SK-N-SH (cell line): ENCODE results near the gene IFNA5. TPM values are rescaled to one million over a fixed set of nuclear protein-coding genes. Genes with fewer than 3 reads are reported as not detected.

Experiments used
- CTCF ChIA-PET: fragments of 300-600, 350-600 bp; formaldehyde crosslinking; extraction: SDS; loops from one replicate; lab custom pipeline; 2021; lab: Yijun Ruan, JAX
- POLR2A ChIA-PET: fragments of 350-600 bp; sonication (Branson Sonifier 250); formaldehyde crosslinking; extraction: SDS; loops from one replicate; lab custom pipeline; 2020; ENCODE audit warnings: antibody characterized with exemption, inconsistent platforms; lab: Yijun Ruan, JAX
- DNase-seq: peaks from one replicate; pipeline ENCODE4 v3.0.0; 2012
- H2AFZ ChIP-seq: fragments of 200-600 bp; sonication (generic); 2 replicates; pipeline ENCODE4 v1.8.1; 2016; ENCODE audit warnings: antibody characterized with exemption, mild to moderate bottlenecking, low read depth
- H3F3A ChIP-seq: fragments of 200-600 bp; sonication (generic); replicated peaks from 2 replicates; pipeline ENCODE3; 2016; ENCODE audit warnings: antibody characterized with exemption, mild to moderate bottlenecking; ENCODE audit not compliant: insufficient read depth
- H3K27ac ChIP-seq, 2 experiments: fragments of 200-500 bp in 1 of 2; fragments of 200-600 bp in 1 of 2; sonication (Bioruptor generic) in 1 of 2; sonication (generic), shearing (Covaris generic) in 1 of 2; 2 replicates each; pipeline versions ENCODE4 v1.5.1 to v1.6.1; 2014 to 2016; ENCODE audit warnings: low read depth in 2 of 2, inconsistent platforms in 1 of 2, low read length in 1 of 2, mild to moderate bottlenecking in 1 of 2, mixed read lengths in 1 of 2
- H3K27me3 ChIP-seq: fragments of 200-600 bp; sonication (generic), shearing (Covaris generic); 2 replicates; pipeline ENCODE4 v1.6.1; 2016; ENCODE audit warnings: mixed run types; ENCODE audit not compliant: insufficient read depth
- H3K36me3 ChIP-seq, 2 experiments: fragments of 200-500 bp in 1 of 2; fragments of 200-600 bp in 1 of 2; sonication (Bioruptor generic) in 1 of 2; sonication (generic) in 1 of 2; replicated peaks in 1 of 2; 2 replicates each; pipeline versions ENCODE3 to v1.5.1; 2014 to 2016; ENCODE audit warnings: low read length in 1 of 2, mild to moderate bottlenecking in 1 of 2; ENCODE audit not compliant: insufficient read depth in 2 of 2, control insufficient read depth in 1 of 2
- H3K4me1 ChIP-seq, 2 experiments: fragments of 200-500 bp in 1 of 2; fragments of 200-600 bp in 1 of 2; sonication (Bioruptor generic) in 1 of 2; sonication (generic), shearing (Covaris generic) in 1 of 2; 2 replicates each; pipeline versions ENCODE4 v1.5.1 to v1.6.1; 2014 to 2016; ENCODE audit warnings: low read depth in 1 of 2, low read length in 1 of 2, mixed run types in 1 of 2; ENCODE audit not compliant: insufficient read depth in 2 of 2, control insufficient read depth in 1 of 2
- H3K4me2 ChIP-seq: fragments of 200-600 bp; sonication (generic), shearing (Covaris generic); 2 replicates; pipeline ENCODE4 v1.6.1; 2017; ENCODE audit warnings: mixed run types
- H3K4me3 ChIP-seq, 2 experiments: fragments of 200-500 bp in 1 of 2; fragments of 200-600 bp in 1 of 2; sonication (Bioruptor generic) in 1 of 2; sonication (generic), shearing (Covaris generic) in 1 of 2; 2 replicates each; pipeline versions ENCODE4 v1.5.1 to v1.8.1; 2014 to 2016; ENCODE audit warnings: low read depth in 2 of 2, inconsistent platforms in 1 of 2, low read length in 1 of 2, mild to moderate bottlenecking in 1 of 2, mixed read lengths in 1 of 2, moderate library complexity in 1 of 2
- H3K79me2 ChIP-seq: fragments of 200-600 bp; sonication (generic); 2 replicates; pipeline ENCODE4 v1.8.1; 2017; ENCODE audit warnings: mild to moderate bottlenecking; ENCODE audit not compliant: insufficient read depth
- H3K9ac ChIP-seq: fragments of 200-600 bp; sonication (generic); 2 replicates; pipeline ENCODE4 v1.6.1; 2017; ENCODE audit warnings: mixed run types
- H3K9me2 ChIP-seq: fragments of 200-600 bp; sonication (generic); 2 replicates; pipeline ENCODE4 v1.6.1; 2017; ENCODE audit warnings: mixed run types
- H3K9me3 ChIP-seq: fragments of 200-600 bp; sonication (generic); 2 replicates; pipeline ENCODE4 v1.6.1; 2017; ENCODE audit warnings: mixed run types, mild to moderate bottlenecking, moderate library complexity
- H4K20me1 ChIP-seq: fragments of 200-600 bp; sonication (generic); 2 replicates; pipeline ENCODE4 v1.6.1; 2017; ENCODE audit warnings: mild to moderate bottlenecking, mixed run types; ENCODE audit not compliant: insufficient read depth
- CHD2 ChIP-seq: fragments of 150-350 bp; IDR thresholded peaks from 2 replicates; pipeline ENCODE4 v1.6.1; 2018; ENCODE audit warnings: low read length; ENCODE audit not compliant: partially characterized antibody
- FOSL2 ChIP-seq: IDR thresholded peaks from 2 replicates; pipeline ENCODE4 v1.4.0; 2012; ENCODE audit warnings: low read depth, mild to moderate bottlenecking, moderate library complexity, borderline replicate concordance
- FOXJ3 ChIP-seq: sonication (generic); formaldehyde crosslinking; IDR thresholded peaks from 2 replicates; pipeline ENCODE4 v1.5.1; 2020; ENCODE audit warnings: mild to moderate bottlenecking, missing genetic modification reagents
- GABPA ChIP-seq: IDR thresholded peaks from 2 replicates; pipeline ENCODE4 v1.4.0; 2012; ENCODE audit warnings: low read depth, mild to moderate bottlenecking
- JUND ChIP-seq: IDR thresholded peaks from 2 replicates; pipeline ENCODE4 v1.4.0; 2012
- MEF2A ChIP-seq: IDR thresholded peaks from 2 replicates; pipeline ENCODE4 v1.4.0; 2012; ENCODE audit warnings: low read depth, borderline replicate concordance
- NFIC ChIP-seq: IDR thresholded peaks from 2 replicates; pipeline ENCODE4 v1.4.0; 2012; ENCODE audit warnings: borderline replicate concordance
- POLR2AphosphoS5 ChIP-seq: IDR thresholded peaks from 2 replicates; pipeline ENCODE4 v1.6.1; 2012; ENCODE audit warnings: low read depth, low read length
- RAD21 ChIP-seq: IDR thresholded peaks from 2 replicates; pipeline ENCODE4 v1.6.1; 2012; ENCODE audit warnings: mild to moderate bottlenecking, low read length
- RFX5 ChIP-seq: IDR thresholded peaks from 2 replicates; pipeline ENCODE4 v1.6.1; 2012; ENCODE audit warnings: mild to moderate bottlenecking, improper control_type of control experiment, low read length
- SIN3A ChIP-seq: IDR thresholded peaks from 2 replicates; pipeline ENCODE4 v1.6.1; 2012; ENCODE audit warnings: low read depth, mild to moderate bottlenecking, low read length, moderate library complexity, borderline replicate concordance
- TAF1 ChIP-seq: IDR thresholded peaks from 2 replicates; pipeline ENCODE4 v1.6.1; 2012; ENCODE audit warnings: low read depth, mild to moderate bottlenecking, low read length, moderate library complexity, borderline replicate concordance
- WGBS: methylation state at CpG from one replicate; pipeline ENCODE4 v1.1.6; 2017; ENCODE audit warnings: low lambda C conversion rate; 5-methylcytosine and 5-hydroxymethylcytosine counted together
- polyA plus RNA-seq, 3 experiments: library from polyadenylated mRNA; depleted of rRNA; stranded (reverse); fragments of >200 nt; gene quantifications; 2 replicates each; pipeline ENCODE4 v1.2.3, GENCODE V29; 2012
- TF ChIP-seq, protein P1 (sequence below): IDR thresholded peaks from 2 replicates; pipeline ENCODE4 v1.4.0; 2012; ENCODE audit warnings: low read depth, borderline replicate concordance
- TF ChIP-seq, protein P2 (sequence below): fragments of 150-350 bp; IDR thresholded peaks from 2 replicates; pipeline ENCODE4 v1.6.1; 2017; ENCODE audit warnings: antibody characterized with exemption, low read length, low read depth, borderline replicate concordance

IFNA5 gene
- polyA plus RNA-seq, 1 of the 3 experiments (the other 2 are of a cell fraction): not detected

DNA sequence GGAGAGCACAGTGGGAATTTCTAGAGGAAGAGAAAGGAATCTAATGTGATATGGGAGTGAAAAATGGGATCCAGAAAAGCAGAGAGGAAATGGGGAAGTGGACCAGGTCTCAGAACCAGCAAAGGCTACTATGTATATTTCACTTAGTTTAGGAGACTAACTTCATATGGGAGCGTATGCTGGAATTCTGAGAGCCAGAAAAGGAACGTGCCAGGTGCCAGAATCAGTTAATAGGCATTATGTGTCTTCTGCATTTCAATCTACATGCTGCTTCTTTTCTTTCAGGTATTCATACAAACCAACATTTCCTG, 36.8 kb downstream of the IFNA5 start:
- POLR2A ChIA-PET: no interaction called here
- H3K9ac ChIP-seq: no peak overlapping the region
- TF ChIP-seq MEF2A: no peak
- no peak for TF ChIP-seq JUND
- no peak for TF ChIP-seq RAD21
- TF ChIP-seq, protein P1, sequence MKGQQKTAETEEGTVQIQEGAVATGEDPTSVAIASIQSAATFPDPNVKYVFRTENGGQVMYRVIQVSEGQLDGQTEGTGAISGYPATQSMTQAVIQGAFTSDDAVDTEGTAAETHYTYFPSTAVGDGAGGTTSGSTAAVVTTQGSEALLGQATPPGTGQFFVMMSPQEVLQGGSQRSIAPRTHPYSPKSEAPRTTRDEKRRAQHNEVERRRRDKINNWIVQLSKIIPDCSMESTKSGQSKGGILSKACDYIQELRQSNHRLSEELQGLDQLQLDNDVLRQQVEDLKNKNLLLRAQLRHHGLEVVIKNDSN: no peak

DNA sequence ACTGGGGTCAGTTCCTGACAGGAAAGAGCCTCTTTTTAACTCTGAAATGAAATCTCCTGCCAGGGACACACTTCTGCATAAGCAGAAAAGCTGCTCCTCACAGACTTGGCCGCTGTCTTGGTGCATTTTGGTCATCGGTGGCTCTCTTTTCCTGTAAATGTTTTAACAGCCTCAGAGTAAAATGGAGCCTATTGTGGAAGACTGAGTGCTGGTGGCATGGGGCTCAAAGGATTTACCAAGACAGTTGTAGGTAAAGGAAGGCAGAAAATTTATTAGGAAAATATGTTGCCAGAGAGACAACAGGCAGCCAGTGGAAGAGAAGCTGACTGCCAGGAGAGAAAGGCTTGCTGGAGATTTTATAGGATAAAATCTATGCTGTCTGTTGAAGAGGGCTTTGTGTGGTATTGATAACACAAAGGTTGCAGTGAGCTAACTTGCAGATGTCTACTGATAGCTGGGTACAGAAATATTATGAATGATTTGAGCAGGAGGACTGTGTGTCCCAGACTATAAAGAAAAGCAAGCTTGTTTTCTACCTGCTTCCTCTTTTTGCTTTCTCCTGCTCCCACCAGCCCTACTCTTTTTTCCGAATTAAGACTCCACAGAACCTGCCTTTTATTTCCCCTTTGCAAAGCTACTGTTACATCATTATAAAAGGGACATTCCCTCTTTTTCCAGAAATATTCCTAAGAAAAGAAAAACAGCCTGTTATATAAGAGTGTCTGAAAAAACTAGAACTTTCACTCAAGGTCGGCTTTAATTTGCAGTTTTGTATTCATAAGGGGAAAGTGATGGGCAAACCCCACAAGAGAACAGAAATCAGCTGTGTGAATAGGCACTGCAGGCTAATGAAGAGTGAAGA, 37.4 kb downstream of the IFNA5 start:
- Histone ChIP-seq H3K4me1 (no peaks in the 10 kb centered on the region), H3K27ac (no peak overlapping the region), H3K9ac (no peak overlapping the region), H3F3A (no peaks in the 10 kb centered on the region), H2AFZ (no peak overlapping the region), H3K9me2 (no peaks in the 10 kb centered on the region), H3K9me3 (no peaks in the 10 kb centered on the region), H4K20me1 (no peaks in the 10 kb centered on the region), H3K27me3 (no peaks in the 10 kb centered on the region), H3K79me2 (no peaks in the 10 kb centered on the region), H3K4me2 (no peak overlapping the region), H3K4me3 (no peak overlapping the region), H3K36me3 (no peaks in the 10 kb centered on the region)
- no peak for DNase-seq
- CTCF ChIA-PET: interaction anchor here (0.8 kb wide), 1 partner anchor 15 kb away, joined by 3 read pairs; no protein-coding TSS in a partner anchor
- TF ChIP-seq TAF1 (no peak), RFX5 (no peak), MEF2A (no peak)
- WGBS: 8% methylated on average over 4 of the region's 4 CpGs
- POLR2A ChIA-PET: no interaction called here

More for the DNA sequence above, 36.8 kb downstream of the IFNA5 start:
- Histone ChIP-seq H3K27me3 (no peaks in the 10 kb centered on the region), H2AFZ (no peak overlapping the region), H3K4me3 (no peak overlapping the region), H3K79me2 (no peaks in the 10 kb centered on the region), H3K9me3 (no peaks in the 10 kb centered on the region), H3K4me1 (no peaks in the 10 kb centered on the region), H3K9me2 (no peaks in the 10 kb centered on the region), H3F3A (no peaks in the 10 kb centered on the region), H3K27ac (no peak overlapping the region), H3K36me3 (no peaks in the 10 kb centered on the region), H4K20me1 (no peaks in the 10 kb centered on the region), H3K4me2 (no peak overlapping the region)
- WGBS: 15% methylated on average over 2 of the region's 2 CpGs
- DNase-seq: no peak
- CTCF ChIA-PET: no interaction called here

GRCh38 chr9:21266733-21267484, 38.2 kb downstream of the IFNA5 start:
- DNase-seq: no peak
- H3K9me2 ChIP-seq: no peaks in the 10 kb centered on the region
- no peak overlapping the region for H3K4me3 ChIP-seq
- CTCF ChIA-PET: no interaction called here
- no peak overlapping the region for H3K27ac ChIP-seq
- no peaks in the 10 kb centered on the region for H3K9me3 ChIP-seq
- H3K9ac ChIP-seq: no peak overlapping the region
- H3F3A ChIP-seq: no peaks in the 10 kb centered on the region
- 51% methylated on average over 3 of the region's 3 CpGs for WGBS
- no peaks in the 10 kb centered on the region for H3K36me3 ChIP-seq
- no peaks in the 10 kb centered on the region for H3K27me3 ChIP-seq
- no peak overlapping the region for H3K4me2 ChIP-seq
- H3K79me2 ChIP-seq: no peaks in the 10 kb centered on the region
- H2AFZ ChIP-seq: no peak overlapping the region
- TF ChIP-seq POLR2AphosphoS5: no peak
- TF ChIP-seq NFIC: no peak
- no peak for TF ChIP-seq GABPA
- no peak for TF ChIP-seq FOSL2
- TF ChIP-seq, protein P2, sequence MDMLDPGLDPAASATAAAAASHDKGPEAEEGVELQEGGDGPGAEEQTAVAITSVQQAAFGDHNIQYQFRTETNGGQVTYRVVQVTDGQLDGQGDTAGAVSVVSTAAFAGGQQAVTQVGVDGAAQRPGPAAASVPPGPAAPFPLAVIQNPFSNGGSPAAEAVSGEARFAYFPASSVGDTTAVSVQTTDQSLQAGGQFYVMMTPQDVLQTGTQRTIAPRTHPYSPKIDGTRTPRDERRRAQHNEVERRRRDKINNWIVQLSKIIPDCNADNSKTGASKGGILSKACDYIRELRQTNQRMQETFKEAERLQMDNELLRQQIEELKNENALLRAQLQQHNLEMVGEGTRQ: no peak
- no peak for TF ChIP-seq SIN3A
- no peak for TF ChIP-seq FOXJ3 (CRISPR knock-in tag)
- no peak for TF ChIP-seq CHD2
- POLR2A ChIA-PET: no interaction called here
- no peaks in the 10 kb centered on the region for H4K20me1 ChIP-seq
- no peaks in the 10 kb centered on the region for H3K4me1 ChIP-seq
